ENCODE measurements around the gene ANGPT4. TPM values are rescaled to one million over a fixed set of nuclear protein-coding genes. Genes with fewer than 3 reads are reported as not detected.

ANGPT4 gene
- total RNA-seq, 4 donors from 2014 or later, result 0.04 to 0.15 (median 0.10) TPM; not detected in 1

- H3K27me3 ChIP-seq, result peaks cover 0 to 6% (median 5%) of the 10 kb centered on the region in 3 donors
- TF ChIP-seq POLR2A (IDR thresholded peaks at IDR 0.05), result no peak
- no peak for TF ChIP-seq CTCF (IDR thresholded peaks at IDR 0.05 in 4 of 5, conservative IDR thresholded peaks at IDR 0.05 in 1 of 5)
- no peaks in the 10 kb centered on the region for H3K9me3 ChIP-seq
- H3K36me3 ChIP-seq, result no peaks in the 10 kb centered on the region
- intact Hi-C loops (cut with DNase I; ENCODE audit: low total_unique reads) (no loop called here), in situ Hi-C loops (cut with MboI; ENCODE audit: low sequenced_read_pairs in 4 of 4) (no loop called here)
- ATAC-seq, result no peak
- no peak overlapping the region for H3K4me3 ChIP-seq
- no peaks in the 10 kb centered on the region for H3K4me1 ChIP-seq
- H3K27ac ChIP-seq, result no peak overlapping the region
- DNase-seq, result no peak
Measured at GRCh38 chr20:945841-946240, 29.7 kb upstream of the ANGPT4 start.

- Histone ChIP-seq H3K27me3 (peaks cover 0 to 6% (median under 1%) of the 10 kb centered on the region in 3 donors), H3K4me1 (no peaks in the 10 kb centered on the region), H3K27ac (no peak overlapping the region), H3K4me3 (no peak overlapping the region), H3K9me3 (no peaks in the 10 kb centered on the region), H3K36me3 (no peaks in the 10 kb centered on the region)
- in situ Hi-C loops (cut with MboI; ENCODE audit: low sequenced_read_pairs in 4 of 4), result no loop called here
- no peak for TF ChIP-seq CTCF (IDR thresholded peaks at IDR 0.05 in 4 of 5, conservative IDR thresholded peaks at IDR 0.05 in 1 of 5)
- ATAC-seq (no peak), DNase-seq (no peak)
- intact Hi-C loops (cut with DNase I; ENCODE audit: low total_unique reads), result no loop called here
Measured at GRCh38 chr20:944774-945410, 28.8 kb upstream of the ANGPT4 start.

- Histone ChIP-seq H3K27me3 (peaks cover 0 to 6% (median 0%) of the 10 kb centered on the region in 3 donors), H3K27ac (no peak overlapping the region), H3K4me3 (no peak overlapping the region), H3K9me3 (no peaks in the 10 kb centered on the region), H3K36me3 (no peaks in the 10 kb centered on the region), H3K4me1 (no peaks in the 10 kb centered on the region)
- no peak for DNase-seq
- no peak for ATAC-seq
- intact Hi-C loops (cut with DNase I; ENCODE audit: low total_unique reads), result no loop called here
- TF ChIP-seq CTCF (IDR thresholded peaks at IDR 0.05 in 4 of 5, conservative IDR thresholded peaks at IDR 0.05 in 1 of 5), result no peak
- TF ChIP-seq POLR2A (IDR thresholded peaks at IDR 0.05), result no peak
- in situ Hi-C loops (cut with MboI; ENCODE audit: low sequenced_read_pairs in 4 of 4), result no loop called here
Measured at GRCh38 chr20:944148-944547, 28.0 kb upstream of the ANGPT4 start.

- Histone ChIP-seq H3K4me3 (no peak overlapping the region), H3K27me3 (no peaks in the 10 kb centered on the region), H3K9me3 (no peaks in the 10 kb centered on the region), H3K36me3 (no peaks in the 10 kb centered on the region), H3K4me1 (no peaks in the 10 kb centered on the region), H3K27ac (no peak overlapping the region)
- in situ Hi-C loops (cut with MboI; ENCODE audit: low sequenced_read_pairs in 4 of 4) (no loop called here), intact Hi-C loops (cut with DNase I; ENCODE audit: low total_unique reads) (no loop called here)
- DNase-seq (no peak), ATAC-seq (no peak)
- TF ChIP-seq POLR2A (IDR thresholded peaks at IDR 0.05) (no peak), CTCF (IDR thresholded peaks at IDR 0.05 in 4 of 5, conservative IDR thresholded peaks at IDR 0.05 in 1 of 5) (no peak)
Measured at GRCh38 chr20:942611-943010, 26.5 kb upstream of the ANGPT4 start.

GRCh38 chr20:940926-941325 lies 24.8 kb upstream of the ANGPT4 start:
- in situ Hi-C loops (cut with MboI; ENCODE audit: low sequenced_read_pairs in 4 of 4) (no loop called here), intact Hi-C loops (cut with DNase I; ENCODE audit: low total_unique reads) (no loop called here)
- Histone ChIP-seq H3K4me1 (no peaks in the 10 kb centered on the region), H3K27me3 (no peaks in the 10 kb centered on the region), H3K36me3 (no peaks in the 10 kb centered on the region), H3K4me3 (no peak overlapping the region), H3K27ac (no peak overlapping the region), H3K9me3 (no peaks in the 10 kb centered on the region)
- DNase-seq (no peak), ATAC-seq (no peak)
- TF ChIP-seq POLR2A (IDR thresholded peaks at IDR 0.05), result no peak
- no peak for TF ChIP-seq CTCF (IDR thresholded peaks at IDR 0.05 in 4 of 5, conservative IDR thresholded peaks at IDR 0.05 in 1 of 5)

Data from gastrocnemius medialis (tissue), 4 donors.